GM19043 (cell line): Measurements from ENCODE around the gene BRSK2.

Source experiments
- ATAC-seq: cut with Tn5 transposase; IDR thresholded peaks from one replicate; pipeline ENCODE4 v1.9.1; 2021; ENCODE audit warnings: low read depth; ENCODE audit not compliant: unreplicated experiment

Gene BRSK2

GRCh38 chr11:1490651-1491050, 100.9 kb downstream of the BRSK2 start:
- no peak for ATAC-seq

- no peak for ATAC-seq
Observed at GRCh38 chr11:1491379-1491778, 101.6 kb downstream of the BRSK2 start.

DNA sequence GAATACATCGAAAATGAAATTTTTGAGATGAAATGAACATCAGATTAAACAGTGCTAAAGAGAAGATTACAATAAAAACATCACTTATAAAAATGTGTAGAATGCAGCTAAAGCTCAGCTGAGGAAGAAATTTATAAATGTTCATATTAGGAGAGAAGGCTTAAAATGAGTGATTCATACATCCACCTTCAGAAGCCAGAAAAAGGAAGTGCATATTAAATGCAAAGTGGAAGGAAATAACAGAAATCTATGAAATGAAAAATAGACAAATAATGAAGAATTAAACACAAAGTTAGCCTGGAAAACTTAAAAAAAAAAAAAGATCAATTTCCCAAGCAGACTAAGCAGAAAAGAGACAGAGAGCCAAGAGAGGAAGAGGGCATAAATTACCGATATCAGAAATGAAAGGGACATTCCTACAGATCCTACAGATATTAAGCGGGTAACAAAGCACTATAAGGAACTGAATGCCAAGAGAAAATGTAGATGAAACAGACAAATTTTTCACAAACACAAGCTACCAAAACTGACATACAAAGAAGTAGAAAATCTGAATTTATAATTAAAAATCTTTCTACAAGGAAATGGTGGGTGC, 104.0 kb downstream of the BRSK2 start:
- ATAC-seq = no peak

DNA sequence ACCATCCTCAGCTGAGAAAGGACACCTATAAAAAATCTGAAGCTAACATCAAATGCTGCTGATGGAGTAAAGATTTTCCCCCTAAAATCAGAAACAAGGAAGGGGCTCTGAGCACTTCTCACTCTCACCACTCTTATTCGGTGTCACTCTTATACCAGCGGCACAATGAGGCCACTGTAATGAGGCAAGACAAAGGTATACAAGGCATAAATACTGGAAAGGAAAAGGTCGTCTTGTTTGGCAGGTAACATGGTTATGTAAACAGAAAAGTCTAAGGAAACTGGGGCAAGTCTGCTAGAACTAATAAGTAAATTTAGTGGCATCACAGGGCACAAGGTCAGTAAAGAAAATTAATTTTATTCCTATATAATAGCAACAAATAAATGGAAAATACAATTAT, 104.9 kb downstream of the BRSK2 start:
- no peak for ATAC-seq

- ATAC-seq = no peak
Observed at GRCh38 chr11:1496091-1496760, 106.5 kb downstream of the BRSK2 start.

DNA sequence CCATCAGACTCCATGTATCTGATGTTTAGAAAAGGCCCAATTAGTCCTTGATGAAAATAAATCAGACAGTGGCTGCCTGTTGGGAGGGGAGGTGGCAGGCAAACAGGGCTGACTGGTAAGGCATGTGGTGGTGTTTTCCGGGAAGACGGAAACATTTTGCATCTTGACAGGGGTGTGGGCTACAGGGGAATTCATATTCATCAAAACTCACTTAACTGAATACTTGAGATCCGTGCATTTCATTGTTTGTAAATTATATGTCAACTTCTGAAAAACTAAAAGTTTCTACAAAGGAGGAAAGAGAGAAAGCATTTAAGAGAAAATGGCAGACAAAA, 107.0 kb downstream of the BRSK2 start:
- ATAC-seq = no peak

GRCh38 chr11:1497600-1497999, 107.9 kb downstream of the BRSK2 start:
- no peak for ATAC-seq

- ATAC-seq = no peak
Observed at GRCh38 chr11:1498262-1498661, 108.5 kb downstream of the BRSK2 start.

- ATAC-seq = no peak
Observed at GRCh38 chr11:1499261-1499890, 109.6 kb downstream of the BRSK2 start.

DNA sequence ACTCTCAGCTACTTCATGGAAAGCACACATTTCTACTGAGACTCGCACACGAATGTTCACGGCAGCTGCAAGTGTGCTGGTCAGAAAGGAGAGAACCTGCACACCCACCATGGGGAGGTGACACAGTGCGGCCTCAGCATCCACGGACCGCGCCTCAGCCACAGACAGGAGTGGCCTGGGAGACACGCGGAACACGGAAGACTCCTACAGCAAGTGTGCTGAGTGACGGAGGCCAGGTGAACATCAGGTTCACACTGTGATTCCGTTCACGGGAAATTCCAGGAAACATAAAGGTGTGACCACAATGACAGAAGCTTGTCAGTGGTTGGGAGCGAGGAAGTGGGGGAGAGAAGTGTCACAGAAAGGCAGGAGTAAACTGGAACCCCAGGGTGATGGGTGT, 110.2 kb downstream of the BRSK2 start:
- no peak for ATAC-seq

GRCh38 chr11:1500466-1501420, 111.0 kb downstream of the BRSK2 start:
- ATAC-seq = no peak

DNA sequence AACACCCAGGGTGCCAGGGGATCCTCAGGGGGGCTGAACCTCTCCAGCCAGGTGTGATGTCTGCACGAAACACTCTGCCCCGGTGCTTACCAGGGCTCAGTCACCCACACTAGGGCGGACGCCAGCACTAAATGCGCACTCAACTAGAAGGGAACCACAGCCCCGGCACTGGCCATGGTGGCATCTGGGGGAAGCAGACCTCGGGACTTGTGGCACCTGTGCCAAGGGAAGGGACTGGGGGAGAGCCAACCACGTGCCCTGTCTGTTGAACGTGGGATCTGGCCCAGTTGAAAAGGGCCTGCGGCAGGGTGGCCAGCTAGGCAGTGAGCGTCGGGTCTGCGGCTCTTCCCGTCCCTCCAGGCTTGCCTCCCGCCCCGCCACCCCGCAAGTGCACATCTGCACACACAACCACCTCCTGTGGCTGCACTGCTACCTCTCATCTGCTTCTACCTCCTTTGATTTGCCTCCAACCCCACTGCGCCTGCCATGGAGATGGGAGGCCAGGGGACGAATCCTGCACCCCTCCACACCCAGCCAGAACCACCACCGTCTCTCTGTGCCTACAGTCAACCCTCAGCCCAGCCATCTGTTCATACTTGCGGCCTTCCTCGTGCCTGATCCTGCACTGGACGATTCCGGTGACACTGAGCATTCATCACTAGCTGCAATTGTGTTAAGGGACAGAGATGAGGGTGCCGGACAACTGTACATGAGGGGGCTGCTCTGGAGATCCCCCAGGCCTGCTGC, 111.9 kb downstream of the BRSK2 start:
- no peak for ATAC-seq

- no peak for ATAC-seq
Observed at GRCh38 chr11:1502168-1502953, 112.6 kb downstream of the BRSK2 start.

- no peak for ATAC-seq
Observed at GRCh38 chr11:1502954-1503707, 113.4 kb downstream of the BRSK2 start.

DNA sequence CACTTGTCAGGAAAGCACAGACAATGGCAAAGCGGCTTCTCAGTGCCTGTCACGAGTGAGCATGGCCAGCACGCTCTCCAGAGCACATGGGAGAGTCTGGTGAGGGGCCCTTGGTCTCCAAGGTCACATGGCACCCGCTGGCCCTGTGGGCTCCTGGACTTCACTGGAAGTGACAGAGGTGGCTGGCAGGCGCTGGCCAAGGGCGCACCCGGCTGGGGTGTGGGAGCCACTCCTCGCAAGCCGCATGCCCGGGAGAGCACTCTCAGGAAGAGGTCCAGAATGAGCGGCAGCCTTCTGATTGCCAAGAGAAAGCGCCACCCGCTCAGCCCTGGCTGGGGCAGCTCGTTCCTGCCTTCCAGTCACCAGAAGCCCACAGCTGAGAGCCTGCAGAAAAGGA, 114.0 kb downstream of the BRSK2 start:
- ATAC-seq = no peak

- no peak for ATAC-seq
Observed at GRCh38 chr11:1504138-1504537, 114.4 kb downstream of the BRSK2 start.

DNA sequence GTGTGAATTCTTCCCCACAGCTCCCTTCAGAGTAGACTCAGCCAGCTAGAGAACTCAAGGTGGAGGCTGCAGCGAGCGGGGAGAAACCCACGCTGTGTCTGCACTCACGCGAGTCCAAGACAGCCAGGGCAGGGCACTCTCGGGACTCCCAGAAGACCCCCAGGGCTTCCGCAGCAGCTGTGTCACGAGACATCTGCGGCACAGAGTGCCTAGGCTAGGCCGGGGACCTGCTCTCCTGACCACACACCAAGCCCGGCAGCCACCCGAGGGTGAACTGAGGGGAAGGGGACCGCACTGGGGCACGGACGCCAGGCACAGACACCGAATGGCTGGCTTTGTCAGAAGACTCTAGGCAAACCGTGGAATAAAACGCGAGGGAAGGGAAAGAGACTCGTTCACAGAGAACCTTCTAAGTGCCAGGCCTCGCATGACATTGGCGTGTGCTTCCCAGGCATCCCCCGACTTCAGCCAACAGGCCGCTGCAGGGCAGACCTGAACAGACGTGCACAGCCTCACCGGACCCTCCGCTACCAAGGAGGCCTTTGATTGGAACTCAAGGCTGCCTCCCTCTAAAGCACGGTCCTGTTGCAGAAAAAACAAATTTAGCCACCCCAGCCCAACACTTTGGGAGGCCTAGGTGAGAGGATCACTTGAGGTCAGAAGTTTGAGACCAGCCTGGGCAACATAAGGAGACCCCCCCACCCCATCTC, 115.0 kb downstream of the BRSK2 start:
- ATAC-seq = no peak

- no peak for ATAC-seq
Observed at GRCh38 chr11:1505480-1505879, 115.7 kb downstream of the BRSK2 start.
